Breast epithelium (tissue), 3 donors: ENCODE data around the gene CXXC5.

ENCODE experiments used
- CTCF ChIP-seq, 3 donors: fragments of 450-650 bp; IDR thresholded peaks; one replicate each; pipeline ENCODE4 v1.5.1; 2016 to 2017; ENCODE audit warnings: antibody characterized with exemption in 3 of 3, mild to moderate bottlenecking in 3 of 3, moderate library complexity in 3 of 3
- POLR2A ChIP-seq: fragments of 450-650 bp; IDR thresholded peaks from one replicate; pipeline ENCODE4 v1.6.1; 2016; ENCODE audit warnings: antibody characterized with exemption, mild to moderate bottlenecking, moderate library complexity
- POLR2AphosphoS5 ChIP-seq, 3 donors: sonication (generic); formaldehyde crosslinking; IDR thresholded peaks; one replicate each; pipeline ENCODE4 v1.6.1; 2017; ENCODE audit warnings: antibody characterized with exemption in 3 of 3

- TF ChIP-seq CTCF (IDR thresholded peaks at IDR 0.05) (peak in 2 of 3 donors; percentile 39 to 48), POLR2A (no peak), POLR2AphosphoS5 (IDR thresholded peaks at IDR 0.05) (no peak)
Observed at GRCh38 chr5:139650031-139650688, 2.0 kb downstream of the CXXC5 start.
